Neural crest cell (in vitro differentiated cells): ENCODE measurements around the gene PCED1A. TPM values are rescaled to one million over a fixed set of nuclear protein-coding genes. Genes with fewer than 3 reads are reported as not detected.

Experiments used
- DNase-seq: peaks from one replicate; pipeline ENCODE4 v3.0.0; 2021; ENCODE audit warnings: low read depth, mixed read lengths, low spot score
- H3K27ac Mint-ChIP-seq: one replicate; pipeline ENCODE4 v1.8.0; 2021; ENCODE audit warnings: mild to moderate bottlenecking, mixed read lengths; ENCODE audit not compliant: unreplicated experiment
- H3K27me3 Mint-ChIP-seq: 2 replicates; pipeline ENCODE4 v1.8.0; 2021; ENCODE audit warnings: low read depth, mild to moderate bottlenecking, mixed read lengths
- H3K36me3 Mint-ChIP-seq: 2 replicates; pipeline ENCODE4 v1.8.0; 2021; ENCODE audit warnings: low read depth, mild to moderate bottlenecking, mixed read lengths
- H3K4me1 Mint-ChIP-seq: 2 replicates; pipeline ENCODE4 v1.8.0; 2021; ENCODE audit warnings: mixed read lengths
- H3K4me3 Mint-ChIP-seq: one replicate; pipeline ENCODE4 v1.8.0; 2021; ENCODE audit warnings: mild to moderate bottlenecking, mixed read lengths
- H3K9me3 Mint-ChIP-seq: 2 replicates; pipeline ENCODE4 v1.8.0; 2021; ENCODE audit warnings: mixed read lengths
- total RNA-seq: library from RNA; stranded (reverse); gene quantifications from 2 replicates; pipeline ENCODE4 v1.2.1, GENCODE V29; 2021
- TF ChIP-seq, protein P1 (sequence below): fragments of 200-600 bp; sonication (generic); conservative IDR thresholded peaks from 2 replicates; pipeline ENCODE4 v1.5.0; 2021; ENCODE audit warnings: antibody characterized with exemption, mild to moderate bottlenecking

PCED1A gene
- total RNA-seq, 1 donor from 2014 or later = 68.7 TPM

DNA sequence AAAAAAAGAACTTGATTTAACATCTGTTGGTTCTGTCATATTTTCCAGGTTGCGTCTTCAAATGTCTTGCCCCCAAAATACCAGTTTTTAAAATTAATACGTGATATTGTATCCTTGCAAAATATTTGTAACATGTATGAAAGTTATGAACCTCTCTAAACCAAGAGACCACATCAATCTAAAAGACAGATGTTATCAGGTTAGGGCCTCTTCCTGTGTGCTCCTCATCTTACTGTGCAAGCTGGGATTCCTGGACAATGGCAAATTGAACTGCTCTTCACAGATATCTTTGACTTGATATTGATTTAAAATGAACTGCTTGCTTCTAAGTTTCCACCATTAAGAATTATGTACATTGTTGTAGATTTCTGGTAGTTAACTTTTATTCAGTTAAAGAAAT, 14.7 kb downstream of the PCED1A start:
- Mint-ChIP-seq H3K4me1 (no peaks in the 10 kb centered on the region), H3K9me3 (no peaks in the 10 kb centered on the region), H3K27me3 (peaks cover 50% of the 10 kb centered on the region), H3K27ac (no peak overlapping the region), H3K36me3 (no peaks in the 10 kb centered on the region), H3K4me3 (no peak overlapping the region)
- TF ChIP-seq, protein P1, sequence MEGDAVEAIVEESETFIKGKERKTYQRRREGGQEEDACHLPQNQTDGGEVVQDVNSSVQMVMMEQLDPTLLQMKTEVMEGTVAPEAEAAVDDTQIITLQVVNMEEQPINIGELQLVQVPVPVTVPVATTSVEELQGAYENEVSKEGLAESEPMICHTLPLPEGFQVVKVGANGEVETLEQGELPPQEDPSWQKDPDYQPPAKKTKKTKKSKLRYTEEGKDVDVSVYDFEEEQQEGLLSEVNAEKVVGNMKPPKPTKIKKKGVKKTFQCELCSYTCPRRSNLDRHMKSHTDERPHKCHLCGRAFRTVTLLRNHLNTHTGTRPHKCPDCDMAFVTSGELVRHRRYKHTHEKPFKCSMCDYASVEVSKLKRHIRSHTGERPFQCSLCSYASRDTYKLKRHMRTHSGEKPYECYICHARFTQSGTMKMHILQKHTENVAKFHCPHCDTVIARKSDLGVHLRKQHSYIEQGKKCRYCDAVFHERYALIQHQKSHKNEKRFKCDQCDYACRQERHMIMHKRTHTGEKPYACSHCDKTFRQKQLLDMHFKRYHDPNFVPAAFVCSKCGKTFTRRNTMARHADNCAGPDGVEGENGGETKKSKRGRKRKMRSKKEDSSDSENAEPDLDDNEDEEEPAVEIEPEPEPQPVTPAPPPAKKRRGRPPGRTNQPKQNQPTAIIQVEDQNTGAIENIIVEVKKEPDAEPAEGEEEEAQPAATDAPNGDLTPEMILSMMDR = no peak
- DNase-seq = no peak

DNA sequence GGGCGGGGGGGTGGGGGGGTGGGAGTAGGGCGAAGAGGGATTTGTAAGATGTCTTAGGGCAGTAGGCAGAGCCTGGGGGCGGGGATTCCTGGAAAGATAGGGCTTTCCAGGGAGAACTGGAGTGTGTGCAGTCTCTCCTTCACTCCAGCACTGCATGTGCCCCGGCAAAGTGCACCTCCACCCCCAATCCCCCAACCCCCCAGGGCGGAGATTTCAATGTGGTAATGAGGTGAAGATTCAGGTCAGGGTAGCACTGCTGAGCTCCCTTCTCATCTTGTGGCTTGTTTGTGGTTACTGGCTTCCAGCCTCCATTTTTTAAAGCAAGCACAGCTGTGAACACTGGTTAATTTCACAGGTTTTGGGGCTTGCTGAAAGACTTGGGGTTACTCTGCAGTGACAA, 18.4 kb downstream of the PCED1A start:
- H3K4me3 Mint-ChIP-seq = no peak overlapping the region
- no peaks in the 10 kb centered on the region for H3K36me3 Mint-ChIP-seq
- no peak overlapping the region for H3K27ac Mint-ChIP-seq
- peaks cover 38% of the 10 kb centered on the region for H3K27me3 Mint-ChIP-seq
- no peak for DNase-seq
- TF ChIP-seq, protein P1 = no peak
- H3K4me1 Mint-ChIP-seq = peaks cover 4% of the 10 kb centered on the region
- H3K9me3 Mint-ChIP-seq = no peaks in the 10 kb centered on the region

DNA sequence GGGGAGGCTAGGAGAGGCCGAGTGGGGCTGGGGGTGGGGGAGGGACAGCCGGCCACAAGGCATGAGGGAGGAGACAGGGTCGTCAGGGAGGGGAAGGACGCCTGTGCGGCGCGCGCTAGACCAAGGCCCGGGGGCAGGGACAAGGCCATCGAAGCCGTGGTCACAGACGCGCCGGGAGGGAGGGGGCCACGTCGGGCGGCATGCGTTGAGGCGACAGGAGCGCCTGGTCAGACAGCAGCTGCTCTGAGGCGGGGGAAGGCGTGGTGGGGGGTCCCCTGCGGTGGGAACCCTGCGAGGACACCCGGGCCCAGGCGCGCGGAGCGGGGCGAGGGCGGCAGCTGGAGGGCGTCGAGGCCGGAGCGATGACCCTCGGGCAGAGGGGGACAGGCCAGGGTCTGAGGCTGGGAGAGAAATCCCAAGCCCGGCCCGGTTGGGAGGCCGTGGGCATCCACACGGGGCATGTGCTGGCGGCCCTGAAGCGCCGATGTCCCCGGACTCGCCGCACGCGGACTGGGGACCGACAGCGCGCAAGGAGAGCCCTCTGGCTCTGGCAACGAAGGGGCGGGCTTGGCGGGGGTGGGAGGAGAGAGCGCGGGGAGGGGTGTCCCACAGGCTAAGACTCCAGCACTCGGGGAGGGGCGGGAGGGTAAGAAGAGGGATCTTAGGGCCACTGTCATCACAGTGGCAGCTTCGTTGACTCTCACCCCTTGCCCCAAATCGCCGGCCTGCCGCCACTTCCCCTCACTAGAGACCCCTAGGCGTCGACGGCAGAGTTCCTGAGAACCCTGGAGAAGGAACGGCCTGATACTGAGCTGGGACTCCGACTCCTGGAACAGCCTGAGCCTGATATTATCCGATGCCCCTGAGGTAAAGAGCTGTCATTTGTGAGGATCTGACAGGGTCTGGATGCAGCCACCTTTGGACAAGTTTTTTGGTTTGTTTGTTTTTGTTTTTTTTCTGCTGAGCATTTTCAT, 19.3 kb downstream of the PCED1A start:
- peaks cover 4% of the 10 kb centered on the region for H3K4me1 Mint-ChIP-seq
- no peaks in the 10 kb centered on the region for H3K9me3 Mint-ChIP-seq
- TF ChIP-seq, protein P1 = no peak
- peaks cover 29% of the 10 kb centered on the region for H3K27me3 Mint-ChIP-seq
- DNase-seq = no peak
- no peaks in the 10 kb centered on the region for H3K36me3 Mint-ChIP-seq
- no peak overlapping the region for H3K4me3 Mint-ChIP-seq
- H3K27ac Mint-ChIP-seq = no peak overlapping the region

DNA sequence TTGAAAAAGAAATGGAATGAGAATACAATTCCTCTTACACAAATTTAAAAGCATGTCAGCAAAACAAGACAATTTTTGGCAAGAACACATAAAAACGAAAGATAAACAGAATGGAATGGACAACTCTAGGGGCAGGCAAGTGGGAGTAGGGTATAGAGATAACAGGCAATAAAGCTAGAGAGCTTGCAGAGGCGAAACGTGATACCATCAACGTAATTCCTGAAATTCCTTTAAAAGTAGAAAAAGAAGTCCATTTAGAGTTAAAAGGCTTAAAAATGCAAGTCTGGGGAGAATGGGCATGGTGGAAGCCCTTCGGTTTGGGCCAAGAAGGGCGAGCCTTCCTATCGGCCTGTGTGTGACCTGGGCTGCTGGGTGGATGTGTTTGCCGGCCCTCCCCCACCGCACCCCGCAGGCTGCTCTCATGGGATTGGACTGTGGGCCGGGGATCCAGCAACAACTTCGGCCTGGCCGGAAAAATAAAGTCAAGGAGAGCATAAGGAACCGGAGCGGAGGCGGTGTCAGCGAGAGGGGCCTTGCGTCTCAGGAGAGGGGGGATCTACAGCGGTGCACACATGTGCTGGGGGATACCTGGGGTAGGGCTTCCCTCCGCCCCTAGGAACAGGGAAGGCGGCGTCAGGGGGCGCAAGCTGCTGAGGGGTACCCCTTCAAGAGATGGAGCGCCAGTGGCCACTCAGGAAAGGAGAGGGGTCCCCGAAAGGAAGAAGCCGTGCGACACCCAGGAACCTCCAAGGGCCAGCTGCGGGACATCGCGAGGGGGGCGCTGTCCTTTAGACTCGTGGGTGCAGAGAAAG, 20.2 kb downstream of the PCED1A start:
- Mint-ChIP-seq H3K9me3 (no peaks in the 10 kb centered on the region), H3K4me1 (peaks cover 4% of the 10 kb centered on the region), H3K36me3 (no peaks in the 10 kb centered on the region), H3K4me3 (no peak overlapping the region), H3K27me3 (peaks cover 24% of the 10 kb centered on the region), H3K27ac (no peak overlapping the region)
- TF ChIP-seq, protein P1 = no peak
- DNase-seq = no peak

DNA sequence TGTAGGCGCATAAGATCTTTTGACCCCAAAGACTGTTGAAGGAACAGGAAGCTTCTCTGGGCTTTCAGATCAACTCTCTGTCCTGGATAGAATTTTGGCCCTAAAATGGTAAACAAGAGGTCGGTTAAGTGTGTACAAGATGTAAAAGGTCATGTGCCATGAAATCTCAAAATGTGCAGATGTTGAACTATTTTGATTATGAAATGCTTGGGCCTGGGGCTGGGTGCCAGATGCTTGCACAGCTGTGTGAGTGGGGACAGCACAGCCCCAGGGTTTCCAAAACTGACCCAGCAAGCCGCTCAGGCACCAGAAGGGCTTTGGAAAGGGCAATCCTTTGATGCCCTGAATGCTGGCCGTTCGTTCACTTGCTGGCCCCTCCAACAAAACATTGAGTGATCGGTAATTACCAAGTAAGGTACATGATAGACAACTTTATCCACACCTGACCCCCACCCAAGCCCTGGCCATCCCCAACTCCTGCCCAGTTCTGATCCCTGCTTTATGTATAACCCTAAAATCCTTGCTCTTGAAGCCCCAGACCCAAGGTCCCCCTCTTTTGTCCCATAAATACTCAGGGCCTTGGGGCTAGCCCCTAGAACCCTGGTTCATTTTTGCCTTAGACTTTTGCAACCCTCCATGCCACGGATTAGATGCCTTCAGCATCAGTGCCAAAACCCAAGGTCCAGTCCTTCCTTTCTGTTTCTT, 22.4 kb downstream of the PCED1A start:
- DNase-seq = no peak
- TF ChIP-seq, protein P1 = no peak
- no peaks in the 10 kb centered on the region for H3K9me3 Mint-ChIP-seq
- H3K4me1 Mint-ChIP-seq = peaks cover 4% of the 10 kb centered on the region
- no peak overlapping the region for H3K4me3 Mint-ChIP-seq
- no peak overlapping the region for H3K27ac Mint-ChIP-seq
- peaks cover 24% of the 10 kb centered on the region for H3K27me3 Mint-ChIP-seq
- no peaks in the 10 kb centered on the region for H3K36me3 Mint-ChIP-seq
